Liver (tissue), 2 donors: Measurements from ENCODE around the gene KDM4C.
A peak's percentile ranks its signal among the peaks of the same experiment; 100 is the strongest.

Source experiments
- TF ChIP-seq, protein P1 (sequence below): fragments of 150-350 bp; IDR thresholded peaks from 2 replicates; pipeline ENCODE4 v1.5.1; 2017; ENCODE audit warnings: improper control_type of control experiment, low read depth, low read length; ENCODE audit not compliant: missing input control
- TF ChIP-seq, protein P2 (sequence below): IDR thresholded peaks from 2 replicates; pipeline ENCODE4 v1.6.1; 2016; ENCODE audit warnings: antibody characterized with exemption, mild to moderate bottlenecking
- donor health status: healthy.

- TF ChIP-seq, protein P1, sequence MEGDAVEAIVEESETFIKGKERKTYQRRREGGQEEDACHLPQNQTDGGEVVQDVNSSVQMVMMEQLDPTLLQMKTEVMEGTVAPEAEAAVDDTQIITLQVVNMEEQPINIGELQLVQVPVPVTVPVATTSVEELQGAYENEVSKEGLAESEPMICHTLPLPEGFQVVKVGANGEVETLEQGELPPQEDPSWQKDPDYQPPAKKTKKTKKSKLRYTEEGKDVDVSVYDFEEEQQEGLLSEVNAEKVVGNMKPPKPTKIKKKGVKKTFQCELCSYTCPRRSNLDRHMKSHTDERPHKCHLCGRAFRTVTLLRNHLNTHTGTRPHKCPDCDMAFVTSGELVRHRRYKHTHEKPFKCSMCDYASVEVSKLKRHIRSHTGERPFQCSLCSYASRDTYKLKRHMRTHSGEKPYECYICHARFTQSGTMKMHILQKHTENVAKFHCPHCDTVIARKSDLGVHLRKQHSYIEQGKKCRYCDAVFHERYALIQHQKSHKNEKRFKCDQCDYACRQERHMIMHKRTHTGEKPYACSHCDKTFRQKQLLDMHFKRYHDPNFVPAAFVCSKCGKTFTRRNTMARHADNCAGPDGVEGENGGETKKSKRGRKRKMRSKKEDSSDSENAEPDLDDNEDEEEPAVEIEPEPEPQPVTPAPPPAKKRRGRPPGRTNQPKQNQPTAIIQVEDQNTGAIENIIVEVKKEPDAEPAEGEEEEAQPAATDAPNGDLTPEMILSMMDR, result no peak
- TF ChIP-seq, protein P2, sequence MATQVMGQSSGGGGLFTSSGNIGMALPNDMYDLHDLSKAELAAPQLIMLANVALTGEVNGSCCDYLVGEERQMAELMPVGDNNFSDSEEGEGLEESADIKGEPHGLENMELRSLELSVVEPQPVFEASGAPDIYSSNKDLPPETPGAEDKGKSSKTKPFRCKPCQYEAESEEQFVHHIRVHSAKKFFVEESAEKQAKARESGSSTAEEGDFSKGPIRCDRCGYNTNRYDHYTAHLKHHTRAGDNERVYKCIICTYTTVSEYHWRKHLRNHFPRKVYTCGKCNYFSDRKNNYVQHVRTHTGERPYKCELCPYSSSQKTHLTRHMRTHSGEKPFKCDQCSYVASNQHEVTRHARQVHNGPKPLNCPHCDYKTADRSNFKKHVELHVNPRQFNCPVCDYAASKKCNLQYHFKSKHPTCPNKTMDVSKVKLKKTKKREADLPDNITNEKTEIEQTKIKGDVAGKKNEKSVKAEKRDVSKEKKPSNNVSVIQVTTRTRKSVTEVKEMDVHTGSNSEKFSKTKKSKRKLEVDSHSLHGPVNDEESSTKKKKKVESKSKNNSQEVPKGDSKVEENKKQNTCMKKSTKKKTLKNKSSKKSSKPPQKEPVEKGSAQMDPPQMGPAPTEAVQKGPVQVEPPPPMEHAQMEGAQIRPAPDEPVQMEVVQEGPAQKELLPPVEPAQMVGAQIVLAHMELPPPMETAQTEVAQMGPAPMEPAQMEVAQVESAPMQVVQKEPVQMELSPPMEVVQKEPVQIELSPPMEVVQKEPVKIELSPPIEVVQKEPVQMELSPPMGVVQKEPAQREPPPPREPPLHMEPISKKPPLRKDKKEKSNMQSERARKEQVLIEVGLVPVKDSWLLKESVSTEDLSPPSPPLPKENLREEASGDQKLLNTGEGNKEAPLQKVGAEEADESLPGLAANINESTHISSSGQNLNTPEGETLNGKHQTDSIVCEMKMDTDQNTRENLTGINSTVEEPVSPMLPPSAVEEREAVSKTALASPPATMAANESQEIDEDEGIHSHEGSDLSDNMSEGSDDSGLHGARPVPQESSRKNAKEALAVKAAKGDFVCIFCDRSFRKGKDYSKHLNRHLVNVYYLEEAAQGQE, result peak; percentile 94
Observed at GRCh38 chr9:6757456-6758247, at the start of gene KDM4C.
